SK-N-SH treated with all-trans-retinoic acid at 6 μM for 48 hours (cell line): Measurements from ENCODE around the gene FLT3LG.
A peak's percentile ranks its signal among the peaks of the same experiment; 100 is the strongest.

ENCODE experiments used
- ATAC-seq: fragments of 200-7000 bp; cut with Tn5 transposase; 3 replicates; pipeline ENCODE4 v1.9.1; 2020; ENCODE audit warnings: mild to moderate bottlenecking, moderate library complexity
- ARNTL ChIP-seq: fragments of 450-650 bp; formaldehyde crosslinking; IDR thresholded peaks from 2 replicates; pipeline ENCODE4 v1.5.0; 2020; ENCODE audit warnings: low read depth, mild to moderate bottlenecking, moderate library complexity, borderline replicate concordance
- CREB5 ChIP-seq: fragments of 250-450 bp; sonication (Bioruptor Pico); IDR thresholded peaks from 2 replicates; pipeline ENCODE4 v1.5.1; 2020; ENCODE audit warnings: low read depth, mild to moderate bottlenecking, moderate library complexity
- CSDC2 ChIP-seq: fragments of 250-450 bp; sonication (Bioruptor Pico); IDR thresholded peaks from 2 replicates; pipeline ENCODE4 v1.5.0; 2020; ENCODE audit warnings: mild to moderate bottlenecking, moderate library complexity
- ESRRG ChIP-seq: fragments of 250-450 bp; sonication (Bioruptor Pico); IDR thresholded peaks from 2 replicates; pipeline ENCODE4 v1.6.1; 2021; ENCODE audit warnings: mild to moderate bottlenecking
- GLIS3 ChIP-seq: fragments of 250-450 bp; sonication (Bioruptor Pico); IDR thresholded peaks from 2 replicates; pipeline ENCODE4 v1.5.0; 2020; ENCODE audit warnings: mild to moderate bottlenecking, moderate library complexity
- ISL1 ChIP-seq: fragments of 250-450 bp; sonication (Bioruptor Pico); IDR thresholded peaks from 2 replicates; pipeline ENCODE4 v2.1.2; 2022; ENCODE audit warnings: mild to moderate bottlenecking, moderate library complexity
- PATZ1 ChIP-seq: fragments of 250-450 bp; sonication (Bioruptor Pico); IDR thresholded peaks from 2 replicates; pipeline ENCODE4 v1.8.0; 2020; ENCODE audit warnings: mild to moderate bottlenecking, moderate library complexity, borderline replicate concordance
- PPARA ChIP-seq: fragments of 250-450 bp; sonication (Bioruptor Pico); IDR thresholded peaks from 2 replicates; pipeline ENCODE4 v1.5.0; 2020; ENCODE audit warnings: mild to moderate bottlenecking, borderline replicate concordance
- RARB ChIP-seq: fragments of 250-450 bp; sonication (Bioruptor Pico); IDR thresholded peaks from 2 replicates; pipeline ENCODE4 v1.8.0; 2021; ENCODE audit warnings: mild to moderate bottlenecking, moderate library complexity
- SNAI2 ChIP-seq: fragments of 250-450 bp; sonication (Bioruptor Pico); IDR thresholded peaks from 2 replicates; pipeline ENCODE4 v1.5.0; 2020; ENCODE audit warnings: mild to moderate bottlenecking, moderate library complexity
- TCF4 ChIP-seq: fragments of 250-450 bp; sonication (Bioruptor Pico); IDR thresholded peaks from 2 replicates; pipeline ENCODE4 v1.8.0; 2021; ENCODE audit warnings: mild to moderate bottlenecking, moderate library complexity, borderline replicate concordance
- TOX ChIP-seq: fragments of 250-450 bp; sonication (Bioruptor Pico); IDR thresholded peaks from 2 replicates; pipeline ENCODE4 v1.8.0; 2021; ENCODE audit warnings: mild to moderate bottlenecking, moderate library complexity, borderline replicate concordance
- ZC3H10 ChIP-seq: fragments of 250-450 bp; sonication (Bioruptor Pico); IDR thresholded peaks from 2 replicates; pipeline ENCODE4 v1.5.1; 2021; ENCODE audit warnings: mild to moderate bottlenecking, moderate library complexity
- ZFP3 ChIP-seq: fragments of 250-450 bp; sonication (Bioruptor Pico); IDR thresholded peaks from 2 replicates; pipeline ENCODE4 v1.5.0; 2020; ENCODE audit warnings: mild to moderate bottlenecking, moderate library complexity
- ZFP30 ChIP-seq: fragments of 450-650 bp; formaldehyde crosslinking; IDR thresholded peaks from 2 replicates; pipeline ENCODE4 v1.5.0; 2022; ENCODE audit warnings: mild to moderate bottlenecking, moderate library complexity
- ZNF565 ChIP-seq: fragments of 450-650 bp; formaldehyde crosslinking; conservative IDR thresholded peaks from 2 replicates; pipeline ENCODE4 v1.5.0; 2020; ENCODE audit warnings: low read depth, mild to moderate bottlenecking, moderate library complexity
- ZNF70 ChIP-seq: fragments of 450-650 bp; formaldehyde crosslinking; IDR thresholded peaks from 2 replicates; pipeline ENCODE4 v1.5.0; 2020; ENCODE audit warnings: mild to moderate bottlenecking, moderate library complexity
- ZNF8 ChIP-seq: fragments of 450-650 bp; formaldehyde crosslinking; IDR thresholded peaks from 2 replicates; pipeline ENCODE4 v1.5.0; 2020; ENCODE audit warnings: mild to moderate bottlenecking, moderate library complexity
- TF ChIP-seq, protein P1 (sequence below): fragments of 250-450 bp; sonication (Bioruptor Pico); IDR thresholded peaks from 2 replicates; pipeline ENCODE4 v1.5.0; 2020; ENCODE audit warnings: mild to moderate bottlenecking, moderate library complexity
- TF ChIP-seq, protein P2 (sequence below): fragments of 250-450 bp; sonication (Bioruptor Pico); IDR thresholded peaks from 2 replicates; pipeline ENCODE4 v1.8.0; 2021; ENCODE audit warnings: low read depth, mild to moderate bottlenecking, moderate library complexity, borderline replicate concordance
- TF ChIP-seq, protein P3 (sequence below): fragments of 250-450 bp; sonication (Bioruptor Pico); IDR thresholded peaks from 2 replicates; pipeline ENCODE4 v1.5.1; 2021; ENCODE audit warnings: mild to moderate bottlenecking, moderate library complexity

Gene FLT3LG

GRCh38 chr19:49428547-49429451, 45.2 kb upstream of the FLT3LG start:
- TF ChIP-seq, protein P1, sequence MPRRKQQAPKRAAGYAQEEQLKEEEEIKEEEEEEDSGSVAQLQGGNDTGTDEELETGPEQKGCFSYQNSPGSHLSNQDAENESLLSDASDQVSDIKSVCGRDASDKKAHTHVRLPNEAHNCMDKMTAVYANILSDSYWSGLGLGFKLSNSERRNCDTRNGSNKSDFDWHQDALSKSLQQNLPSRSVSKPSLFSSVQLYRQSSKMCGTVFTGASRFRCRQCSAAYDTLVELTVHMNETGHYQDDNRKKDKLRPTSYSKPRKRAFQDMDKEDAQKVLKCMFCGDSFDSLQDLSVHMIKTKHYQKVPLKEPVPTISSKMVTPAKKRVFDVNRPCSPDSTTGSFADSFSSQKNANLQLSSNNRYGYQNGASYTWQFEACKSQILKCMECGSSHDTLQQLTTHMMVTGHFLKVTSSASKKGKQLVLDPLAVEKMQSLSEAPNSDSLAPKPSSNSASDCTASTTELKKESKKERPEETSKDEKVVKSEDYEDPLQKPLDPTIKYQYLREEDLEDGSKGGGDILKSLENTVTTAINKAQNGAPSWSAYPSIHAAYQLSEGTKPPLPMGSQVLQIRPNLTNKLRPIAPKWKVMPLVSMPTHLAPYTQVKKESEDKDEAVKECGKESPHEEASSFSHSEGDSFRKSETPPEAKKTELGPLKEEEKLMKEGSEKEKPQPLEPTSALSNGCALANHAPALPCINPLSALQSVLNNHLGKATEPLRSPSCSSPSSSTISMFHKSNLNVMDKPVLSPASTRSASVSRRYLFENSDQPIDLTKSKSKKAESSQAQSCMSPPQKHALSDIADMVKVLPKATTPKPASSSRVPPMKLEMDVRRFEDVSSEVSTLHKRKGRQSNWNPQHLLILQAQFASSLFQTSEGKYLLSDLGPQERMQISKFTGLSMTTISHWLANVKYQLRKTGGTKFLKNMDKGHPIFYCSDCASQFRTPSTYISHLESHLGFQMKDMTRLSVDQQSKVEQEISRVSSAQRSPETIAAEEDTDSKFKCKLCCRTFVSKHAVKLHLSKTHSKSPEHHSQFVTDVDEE (CRISPR knock-in tag), result no peak
- TF ChIP-seq ISL1, result no peak
- TF ChIP-seq, protein P2, sequence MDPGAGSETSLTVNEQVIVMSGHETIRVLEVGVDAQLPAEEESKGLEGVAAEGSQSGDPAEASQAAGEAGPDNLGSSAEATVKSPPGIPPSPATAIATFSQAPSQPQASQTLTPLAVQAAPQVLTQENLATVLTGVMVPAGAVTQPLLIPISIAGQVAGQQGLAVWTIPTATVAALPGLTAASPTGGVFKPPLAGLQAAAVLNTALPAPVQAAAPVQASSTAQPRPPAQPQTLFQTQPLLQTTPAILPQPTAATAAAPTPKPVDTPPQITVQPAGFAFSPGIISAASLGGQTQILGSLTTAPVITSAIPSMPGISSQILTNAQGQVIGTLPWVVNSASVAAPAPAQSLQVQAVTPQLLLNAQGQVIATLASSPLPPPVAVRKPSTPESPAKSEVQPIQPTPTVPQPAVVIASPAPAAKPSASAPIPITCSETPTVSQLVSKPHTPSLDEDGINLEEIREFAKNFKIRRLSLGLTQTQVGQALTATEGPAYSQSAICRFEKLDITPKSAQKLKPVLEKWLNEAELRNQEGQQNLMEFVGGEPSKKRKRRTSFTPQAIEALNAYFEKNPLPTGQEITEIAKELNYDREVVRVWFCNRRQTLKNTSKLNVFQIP (CRISPR knock-in tag), result no peak
- no peak for TF ChIP-seq ZC3H10
- TF ChIP-seq ZNF70, result no peak
- no peak for TF ChIP-seq ESRRG
- TF ChIP-seq ZNF8 (CRISPR knock-in tag), result no peak
- TF ChIP-seq ZFP3, result no peak
- TF ChIP-seq GLIS3 (CRISPR knock-in tag), result no peak
- TF ChIP-seq CREB5 (CRISPR knock-in tag), result no peak
- ATAC-seq, result no peak

- TF ChIP-seq ZFP30 (CRISPR knock-in tag) (no peak), TCF4 (CRISPR knock-in tag) (no peak), CSDC2 (CRISPR knock-in tag) (no peak), ISL1 (no peak), RARB (CRISPR knock-in tag) (no peak)
- TF ChIP-seq, protein P1 (CRISPR knock-in tag), result no peak
- no peak for ATAC-seq
Observed at GRCh38 chr19:49430172-49430677, 43.8 kb upstream of the FLT3LG start.

GRCh38 chr19:49430678-49431329, 43.2 kb upstream of the FLT3LG start:
- ATAC-seq, result peak; percentile 56
- TF ChIP-seq CSDC2 (CRISPR knock-in tag) (no peak), GLIS3 (CRISPR knock-in tag) (no peak), PATZ1 (CRISPR knock-in tag) (no peak), TOX (no peak), ZFP30 (CRISPR knock-in tag) (no peak), PPARA (no peak), TCF4 (CRISPR knock-in tag) (no peak), ZNF565 (no peak), ZC3H10 (no peak), ARNTL (CRISPR knock-in tag) (no peak), SNAI2 (CRISPR knock-in tag) (no peak)
- TF ChIP-seq, protein P3, sequence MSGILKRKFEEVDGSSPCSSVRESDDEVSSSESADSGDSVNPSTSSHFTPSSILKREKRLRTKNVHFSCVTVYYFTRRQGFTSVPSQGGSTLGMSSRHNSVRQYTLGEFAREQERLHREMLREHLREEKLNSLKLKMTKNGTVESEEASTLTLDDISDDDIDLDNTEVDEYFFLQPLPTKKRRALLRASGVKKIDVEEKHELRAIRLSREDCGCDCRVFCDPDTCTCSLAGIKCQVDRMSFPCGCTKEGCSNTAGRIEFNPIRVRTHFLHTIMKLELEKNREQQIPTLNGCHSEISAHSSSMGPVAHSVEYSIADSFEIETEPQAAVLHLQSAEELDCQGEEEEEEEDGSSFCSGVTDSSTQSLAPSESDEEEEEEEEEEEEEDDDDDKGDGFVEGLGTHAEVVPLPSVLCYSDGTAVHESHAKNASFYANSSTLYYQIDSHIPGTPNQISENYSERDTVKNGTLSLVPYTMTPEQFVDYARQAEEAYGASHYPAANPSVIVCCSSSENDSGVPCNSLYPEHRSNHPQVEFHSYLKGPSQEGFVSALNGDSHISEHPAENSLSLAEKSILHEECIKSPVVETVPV, result no peak
- TF ChIP-seq, protein P2 (CRISPR knock-in tag), result no peak
